HL-60 (cell line): Measurements from ENCODE around the gene KLC1.

Source experiments
- DNase-seq, 2 experiments: peaks; one replicate each; pipeline ENCODE4 v3.0.0-alpha.2; 2010 to 2020; ENCODE audit warnings: low read depth in 1 of 2, low spot score in 1 of 2
- H3K27ac ChIP-seq: fragments of 250-450 bp; sonication (Bioruptor Pico); replicated peaks from 2 replicates; pipeline ENCODE4 v1.5.1; 2020; ENCODE audit warnings: mild to moderate bottlenecking, moderate library complexity
- H3K27me3 ChIP-seq: fragments of 250-450 bp; sonication (Bioruptor Pico); 2 replicates; pipeline ENCODE4 v1.5.1; 2021; ENCODE audit warnings: mild to moderate bottlenecking, moderate library complexity; ENCODE audit not compliant: insufficient read depth, poor library complexity, severe bottlenecking
- H3K4me3 ChIP-seq: replicated peaks from 2 replicates; pipeline ENCODE4 v1.5.1; 2011; ENCODE audit warnings: mild to moderate bottlenecking, control low read depth, low read length; ENCODE audit not compliant: insufficient read depth
- CTCF ChIP-seq: IDR thresholded peaks from one replicate; pipeline ENCODE4 v1.5.1; 2011; ENCODE audit warnings: low read length, control low read depth, inconsistent platforms; ENCODE audit not compliant: insufficient read depth
- GABPA ChIP-seq: IDR thresholded peaks from 2 replicates; pipeline ENCODE4 v1.6.1; 2012; ENCODE audit warnings: low read depth
- POLR2AphosphoS5 ChIP-seq: IDR thresholded peaks from 2 replicates; pipeline ENCODE4 v1.6.1; 2012; ENCODE audit warnings: low read depth
- REST ChIP-seq: IDR thresholded peaks from 2 replicates; pipeline ENCODE4 v1.6.1; 2012; ENCODE audit warnings: low read depth; ENCODE audit not compliant: insufficient replicate concordance
- SPI1 ChIP-seq: IDR thresholded peaks from 2 replicates; pipeline ENCODE4 v1.6.1; 2012; ENCODE audit warnings: low read depth, mild to moderate bottlenecking, borderline replicate concordance

Gene KLC1

GRCh38 chr14:103734081-103734888 lies 105.3 kb downstream of the KLC1 start:
- no peak overlapping the region for H3K4me3 ChIP-seq
- H3K27me3 ChIP-seq: no peaks in the 10 kb centered on the region
- TF ChIP-seq REST: no peak
- TF ChIP-seq POLR2AphosphoS5: no peak
- no peak for TF ChIP-seq GABPA
- TF ChIP-seq SPI1: no peak
- TF ChIP-seq CTCF: no peak
- no peak overlapping the region for H3K27ac ChIP-seq
- DNase-seq: no peak

GRCh38 chr14:103735022-103735421 lies 106.0 kb downstream of the KLC1 start:
- no peak for DNase-seq
- no peak overlapping the region for H3K27ac ChIP-seq
- no peaks in the 10 kb centered on the region for H3K27me3 ChIP-seq
- H3K4me3 ChIP-seq: no peak overlapping the region
- TF ChIP-seq SPI1 (no peak), POLR2AphosphoS5 (no peak), REST (no peak), GABPA (no peak), CTCF (no peak)

DNA sequence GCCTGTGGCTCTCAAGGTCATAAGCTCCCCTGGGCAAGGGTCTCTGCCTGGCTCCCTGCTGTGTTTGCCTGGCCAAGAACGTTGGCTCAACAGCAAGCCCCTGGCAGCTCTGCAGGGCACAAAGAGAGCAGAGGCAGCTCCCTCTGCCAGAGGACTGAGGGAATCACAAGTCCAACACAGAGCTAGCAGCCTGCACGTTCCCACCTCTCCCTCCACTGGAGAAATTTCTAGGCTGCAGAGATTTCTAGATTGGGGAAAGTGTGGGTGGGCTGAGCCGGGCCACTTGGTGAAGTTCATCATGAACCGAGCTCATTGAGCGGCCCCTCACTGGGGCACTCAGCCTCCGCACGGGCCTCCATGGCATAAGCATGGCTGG lies 106.4 kb downstream of the KLC1 start:
- no peak overlapping the region for H3K27ac ChIP-seq
- TF ChIP-seq SPI1 (no peak), CTCF (no peak), GABPA (no peak)
- H3K27me3 ChIP-seq: no peaks in the 10 kb centered on the region
- DNase-seq: no peak
- no peak overlapping the region for H3K4me3 ChIP-seq
